GM18868 (cell line): ENCODE data around the gene PRB2.
"Not testable (repeated sequence)": the region's sequence is repeated elsewhere in the genome, so short reads cannot be mapped to it uniquely, and the experiment has no call there.

Source experiments
- ATAC-seq: cut with Tn5 transposase; IDR thresholded peaks from one replicate; pipeline ENCODE4 v1.9.1; 2021; ENCODE audit warnings: mild to moderate bottlenecking, moderate library complexity; ENCODE audit not compliant: unreplicated experiment

Gene PRB2

GRCh38 chr12:11395467-11395866 is at the start of gene PRB2:
TSS of gene PRB2 (minus strand) at chr12:11395567. CDS start at chr12:11395529, 38 bp downstream.
- ATAC-seq: not testable (repeated sequence)

GRCh38 chr12:11437966-11438365 is 42.6 kb upstream of the PRB2 start:
- no peak for ATAC-seq

- ATAC-seq: no peak
Measured at GRCh38 chr12:11433664-11434063, 38.3 kb upstream of the PRB2 start.

GRCh38 chr12:11431486-11431885 is 36.1 kb upstream of the PRB2 start:
- no peak for ATAC-seq

- no peak for ATAC-seq
Measured at GRCh38 chr12:11427341-11427740, 32.0 kb upstream of the PRB2 start.

GRCh38 chr12:11412731-11413130 is 17.4 kb upstream of the PRB2 start:
- ATAC-seq: no peak

- no peak for ATAC-seq
Measured at GRCh38 chr12:11408096-11408495, 12.7 kb upstream of the PRB2 start.

- ATAC-seq: no peak
Measured at GRCh38 chr12:11397366-11397765, 2.0 kb upstream of the PRB2 start.

GRCh38 chr12:11391456-11391855 is 3.9 kb downstream of the PRB2 start:
- ATAC-seq: not testable (repeated sequence)

GRCh38 chr12:11377420-11377819 is 17.9 kb downstream of the PRB2 start:
- not testable (repeated sequence) for ATAC-seq

- ATAC-seq: no peak
Measured at GRCh38 chr12:11361151-11361550, 34.2 kb downstream of the PRB2 start.

GRCh38 chr12:11360205-11360883 is 35.0 kb downstream of the PRB2 start:
- not testable (repeated sequence) for ATAC-seq

GRCh38 chr12:11351736-11352135 is 43.6 kb downstream of the PRB2 start:
- ATAC-seq: not testable (repeated sequence)

- no peak for ATAC-seq
Measured at GRCh38 chr12:11348439-11348838, 46.9 kb downstream of the PRB2 start.

GRCh38 chr12:11347810-11348209 is 47.6 kb downstream of the PRB2 start:
- no peak for ATAC-seq

- ATAC-seq: no peak
Measured at GRCh38 chr12:11344500-11344899, 50.9 kb downstream of the PRB2 start.
